IMR-90 (cell line): ENCODE results near the gene SH3BP5. TPM values are rescaled to one million over a fixed set of nuclear protein-coding genes. Genes with fewer than 3 reads are reported as not detected.

ENCODE experiments used
- ATAC-seq: fragments of 200-7000 bp; cut with Tn5 transposase; 2 replicates; pipeline ENCODE4 v1.9.1; 2020; ENCODE audit warnings: low read depth, mild to moderate bottlenecking, moderate library complexity
- BruUV-seq: library from RNA; stranded (reverse); fragments of 400-500 nt; replicated peaks from 2 replicates; lab custom pipeline; 2021; lab: Mats Ljungman, UMichigan
- CTCF ChIA-PET: fragments of 300-600 bp; formaldehyde crosslinking; extraction: SDS; loops from one replicate; lab custom pipeline; 2021; ENCODE audit warnings: antibody characterized with exemption; lab: Yijun Ruan, JAX
- POLR2A ChIA-PET: fragments of 300-600 bp; sonication (Branson Sonifier 250); formaldehyde crosslinking; loops from one replicate; lab custom pipeline; 2022; ENCODE audit warnings: antibody characterized with exemption; ENCODE audit not compliant: unreplicated experiment; lab: Charles Lee
- DNase-seq: peaks from one replicate; pipeline ENCODE4 v3.0.0; 2013
- H2AFZ ChIP-seq: replicated peaks from 2 replicates; pipeline ENCODE3; 2013; ENCODE audit warnings: low read length, mild to moderate bottlenecking; ENCODE audit not compliant: poor library complexity
- H2AK5ac ChIP-seq: 2 replicates; pipeline ENCODE4 v1.6.1; 2013; ENCODE audit warnings: low read depth, low read length, inconsistent platforms
- H2AK9ac ChIP-seq: replicated peaks from 2 replicates; pipeline ENCODE3; 2013; ENCODE audit warnings: mild to moderate bottlenecking, low read depth, low read length, moderate library complexity; ENCODE audit not compliant: poor library complexity
- H2BK120ac ChIP-seq: 2 replicates; pipeline ENCODE4 v1.6.1; 2013; ENCODE audit warnings: low read depth, low read length, inconsistent platforms
- H2BK15ac ChIP-seq: 3 replicates; pipeline ENCODE4 v1.6.1; 2013; ENCODE audit warnings: low read depth, low read length, inconsistent platforms
- H2BK20ac ChIP-seq: 2 replicates; pipeline ENCODE4 v1.6.1; 2013; ENCODE audit warnings: low read depth, mild to moderate bottlenecking, inconsistent platforms, low read length, moderate library complexity
- H2BK5ac ChIP-seq: 2 replicates; pipeline ENCODE4 v1.6.1; 2013; ENCODE audit warnings: mild to moderate bottlenecking, low read depth, low read length, inconsistent platforms; ENCODE audit not compliant: poor library complexity, severe bottlenecking
- H3K14ac ChIP-seq: replicated peaks from 2 replicates; pipeline ENCODE4 v1.6.1; 2013; ENCODE audit warnings: low read depth, low read length, inconsistent platforms
- H3K18ac ChIP-seq: 2 replicates; pipeline ENCODE4 v1.6.1; 2013; ENCODE audit warnings: low read depth, low read length, control low read depth
- H3K23ac ChIP-seq: 2 replicates; pipeline ENCODE4 v1.6.1; 2013; ENCODE audit warnings: low read depth, low read length, inconsistent platforms
- H3K27ac ChIP-seq: 2 replicates; pipeline ENCODE4 v1.5.1; 2013; ENCODE audit warnings: mild to moderate bottlenecking, control low read depth, low read length; ENCODE audit not compliant: insufficient read depth
- H3K27me3 ChIP-seq: 2 replicates; pipeline ENCODE4 v1.6.1; 2013; ENCODE audit warnings: low read length; ENCODE audit not compliant: control insufficient read depth, insufficient read depth
- H3K36me3 ChIP-seq: 2 replicates; pipeline ENCODE4 v1.6.1; 2013; ENCODE audit warnings: low read length, mixed read lengths; ENCODE audit not compliant: control insufficient read depth, insufficient read depth
- H3K4ac ChIP-seq: 2 replicates; pipeline ENCODE4 v1.6.1; 2013; ENCODE audit warnings: low read depth, low read length, inconsistent platforms
- H3K4me1 ChIP-seq: 2 replicates; pipeline ENCODE4 v1.6.1; 2013; ENCODE audit warnings: low read length, mixed read lengths; ENCODE audit not compliant: control insufficient read depth, insufficient read depth
- H3K4me2 ChIP-seq: 2 replicates; pipeline ENCODE4 v1.6.1; 2013; ENCODE audit warnings: low read depth, mild to moderate bottlenecking, control low read depth, low read length, moderate library complexity
- H3K4me3 ChIP-seq: 2 replicates; pipeline ENCODE4 v1.5.1; 2013; ENCODE audit warnings: low read depth, mild to moderate bottlenecking, control low read depth, low read length, moderate library complexity; ENCODE audit not compliant: insufficient read depth
- H3K56ac ChIP-seq: 2 replicates; pipeline ENCODE4 v1.6.1; 2013; ENCODE audit warnings: low read length, inconsistent platforms; ENCODE audit not compliant: insufficient read depth; ENCODE audit errors: extremely low read depth
- H3K79me1 ChIP-seq, 2 experiments: 2 replicates each; pipeline ENCODE4 v1.6.1; 2013; ENCODE audit warnings: low read length in 2 of 2, inconsistent platforms in 1 of 2, low read depth in 1 of 2
- H3K9ac ChIP-seq: 2 replicates; pipeline ENCODE4 v1.6.1; 2013; ENCODE audit warnings: low read depth, low read length, control low read depth
- H3K9me1 ChIP-seq: 2 replicates; pipeline ENCODE4 v1.6.1; 2013; ENCODE audit warnings: low read length, inconsistent platforms; ENCODE audit not compliant: insufficient read depth
- H3K9me3 ChIP-seq: 2 replicates; pipeline ENCODE4 v1.6.1; 2013; ENCODE audit warnings: low read length; ENCODE audit not compliant: control insufficient read depth, insufficient read depth
- H4K20me1 ChIP-seq: 2 replicates; pipeline ENCODE4 v1.6.1; 2013; ENCODE audit warnings: low read length, inconsistent platforms; ENCODE audit not compliant: insufficient read depth
- H4K5ac ChIP-seq: 2 replicates; pipeline ENCODE4 v1.6.1; 2013; ENCODE audit warnings: mild to moderate bottlenecking, low read depth, low read length, control low read depth
- H4K8ac ChIP-seq, 2 experiments: 2 replicates each; pipeline ENCODE4 v1.6.1; 2013; ENCODE audit warnings: low read depth in 2 of 2, low read length in 2 of 2, control low read depth in 1 of 2, inconsistent platforms in 1 of 2
- H4K91ac ChIP-seq: 2 replicates; pipeline ENCODE4 v1.6.1; 2013; ENCODE audit warnings: low read depth, low read length, inconsistent platforms; ENCODE audit not compliant: insufficient read depth
- BHLHE40 ChIP-seq: fragments of 150-350 bp; IDR thresholded peaks from 2 replicates; pipeline ENCODE4 v1.6.1; 2016; ENCODE audit warnings: mild to moderate bottlenecking, low read depth, low read length
- CEBPB ChIP-seq: IDR thresholded peaks from 2 replicates; pipeline ENCODE4 v1.6.1; 2012; ENCODE audit warnings: low read depth, low read length, improper control_type of control experiment
- CHD1 ChIP-seq: IDR thresholded peaks from 2 replicates; pipeline ENCODE4 v1.6.1; 2012; ENCODE audit warnings: low read depth, low read length, improper control_type of control experiment
- FOS ChIP-seq: fragments of 150-350 bp; IDR thresholded peaks from 2 replicates; pipeline ENCODE4 v1.6.1; 2016; ENCODE audit warnings: low read depth, low read length
- MAFK ChIP-seq: IDR thresholded peaks from 2 replicates; pipeline ENCODE4 v1.6.1; 2012; ENCODE audit warnings: low read depth, low read length, improper control_type of control experiment
- MAZ ChIP-seq: IDR thresholded peaks from 2 replicates; pipeline ENCODE4 v1.6.1; 2012; ENCODE audit warnings: low read depth, mild to moderate bottlenecking, low read length, improper control_type of control experiment, moderate library complexity, borderline replicate concordance
- MXI1 ChIP-seq: IDR thresholded peaks from 2 replicates; pipeline ENCODE4 v1.6.1; 2012; ENCODE audit warnings: low read depth, mild to moderate bottlenecking, low read length, moderate library complexity, borderline replicate concordance
- NFE2L2 ChIP-seq: fragments of 150-350 bp; IDR thresholded peaks from 2 replicates; pipeline ENCODE4 v1.6.1; 2016; ENCODE audit warnings: low read depth, mild to moderate bottlenecking, low read length
- POLR2A ChIP-seq: IDR thresholded peaks from 2 replicates; pipeline ENCODE4 v1.6.1; 2012; ENCODE audit warnings: mild to moderate bottlenecking, low read depth, low read length
- RAD21 ChIP-seq: IDR thresholded peaks from 2 replicates; pipeline ENCODE4 v1.6.1; 2012; ENCODE audit warnings: low read length, improper control_type of control experiment
- RFX5 ChIP-seq: IDR thresholded peaks from 2 replicates; pipeline ENCODE4 v1.8.0; 2012; ENCODE audit warnings: low read depth, mild to moderate bottlenecking, low read length, moderate library complexity
- SMC3 ChIP-seq: fragments of 150-350 bp; IDR thresholded peaks from 2 replicates; pipeline ENCODE4 v1.6.1; 2016; ENCODE audit warnings: low read depth, mild to moderate bottlenecking, antibody characterized with exemption, low read length, moderate library complexity
- WGBS, 2 experiments: methylation state at CpG; one replicate each; pipeline versions ENCODE4 v1.1.5 to v1.1.7; 2013; ENCODE audit warnings: missing lambda C conversion rate in 2 of 2; ENCODE audit not compliant: insufficient read length in 1 of 2; ENCODE audit errors: extremely low coverage in 2 of 2; 5-methylcytosine and 5-hydroxymethylcytosine counted together
- dilution Hi-C: fragments of 300-500 bp; cut with HindIII; formaldehyde crosslinking; loops from one replicate; pipeline ENCODE4 v1.14.3; 2018; ENCODE audit warnings: low sequenced_read_pairs; ENCODE audit not compliant: unreplicated experiment
- in situ Hi-C: fragments of 300-500 bp; cut with MboI; formaldehyde crosslinking; loops from 3 replicates; pipeline ENCODE4 v1.14.3; 2019; ENCODE audit warnings: low sequenced_read_pairs, inconsistent platforms, mixed read lengths
- intact Hi-C: fragments of 100-400 bp; cut with micrococcal nuclease; formaldehyde crosslinking; loops from 2 replicates; pipeline ENCODE4 v1.10.0; 2022
- polyA plus RNA-seq, 3 experiments: library from polyadenylated mRNA; depleted of rRNA; stranded (reverse); fragments of >200 nt; gene quantifications; 2 replicates each; pipeline ENCODE4 v1.2.3, GENCODE V29; 2012; ENCODE audit warnings: low replicate concordance in 1 of 3
- total RNA-seq: library from RNA; depleted of rRNA; stranded (reverse); fragments of >200 nt; gene quantifications from 2 replicates; pipeline ENCODE4 v1.2.3, GENCODE V29; 2012
- TF ChIP-seq, protein P1 (sequence below): conservative IDR thresholded peaks from 2 replicates; pipeline ENCODE4 v1.5.1; 2012; ENCODE audit warnings: mild to moderate bottlenecking, low read depth, low read length, improper control_type of control experiment
- TF ChIP-seq, protein P2 (sequence below): fragments of 150-350 bp; IDR thresholded peaks from 2 replicates; pipeline ENCODE4 v1.6.1; 2017; ENCODE audit warnings: mild to moderate bottlenecking, antibody characterized with exemption, low read length, low read depth
- TF ChIP-seq, protein P3 (sequence below): fragments of 150-350 bp; IDR thresholded peaks from 2 replicates; pipeline ENCODE4 v1.6.1; 2016; ENCODE audit warnings: low read depth, mild to moderate bottlenecking, low read length, moderate library complexity, borderline replicate concordance

Gene SH3BP5
- total and polyA plus RNA-seq, 2 of the 4 experiments (the other 2 are of a cell fraction), result 14.0 to 23.5 TPM

GRCh38 chr3:15268033-15268631 lies 64.3 kb downstream of the SH3BP5 start:
- Histone ChIP-seq H4K5ac (no peak overlapping the region), H2BK20ac (no peak overlapping the region), H4K8ac (no peak overlapping the region), H3K79me1 (peaks cover 0 to 5% of the 10 kb centered on the region in 2 experiments; a peak in 1 of 4 replicates), H2BK120ac (no peak overlapping the region), H3K36me3 (peaks cover 2% of the 10 kb centered on the region; the same call in 1 of the 2 replicates), H3K4me1 (peaks cover 13% of the 10 kb centered on the region), H3K27me3 (no peaks in the 10 kb centered on the region), H3K4ac (no peak overlapping the region), H3K23ac (no peak overlapping the region), H3K9me1 (peaks cover 11% of the 10 kb centered on the region), H3K9me3 (no peaks in the 10 kb centered on the region), H3K18ac (no peak overlapping the region), H3K14ac (no peak overlapping the region), H3K4me2 (no peak overlapping the region), H2BK15ac (0 out of 3 replicates have a peak overlapping the region, but pooled peaks have one; percentile 61), H3K4me3 (no peak overlapping the region), H2AK9ac (no peak overlapping the region), H2AFZ (peak overlapping the region; percentile 38), H2BK5ac (no peak overlapping the region), H3K9ac (no peak overlapping the region), H3K27ac (no peak overlapping the region), H3K56ac (no peak overlapping the region), H4K20me1 (no peaks in the 10 kb centered on the region), H4K91ac (no peak overlapping the region), H2AK5ac (no peak overlapping the region)
- peak; percentile 84 for ATAC-seq
- POLR2A ChIA-PET, result no interaction called here
- WGBS, 2 experiments, result 3% methylated on average over 8 of the region's 15 CpGs; no CpG with 5 or more reads in 1 of the 2 experiments
- CTCF ChIA-PET, result interaction anchor here (0.6 to 3.2 kb wide), 26 partner anchors 9 to 151 kb away, joined by 3 to 25 read pairs (median 4); partner anchors contain the start of gene SH3BP5
- intact Hi-C loops, result loop anchor here (1.0 kb wide), 4 partner anchors 64 to 289 kb away; partner anchors contain the start of gene SH3BP5
- peak; percentile 83 for DNase-seq
- in situ Hi-C loops, result loop anchor here (5.0 kb wide), 2 partner anchors 64 to 114 kb away; partner anchors contain the start of gene SH3BP5
- no TSS peak for BruUV-seq
- dilution Hi-C loops, result no loop called here
- TF ChIP-seq MXI1, result peak; percentile 27; the same call in 1 of the 2 replicates
- TF ChIP-seq FOS, result no peak
- TF ChIP-seq, protein P1, sequence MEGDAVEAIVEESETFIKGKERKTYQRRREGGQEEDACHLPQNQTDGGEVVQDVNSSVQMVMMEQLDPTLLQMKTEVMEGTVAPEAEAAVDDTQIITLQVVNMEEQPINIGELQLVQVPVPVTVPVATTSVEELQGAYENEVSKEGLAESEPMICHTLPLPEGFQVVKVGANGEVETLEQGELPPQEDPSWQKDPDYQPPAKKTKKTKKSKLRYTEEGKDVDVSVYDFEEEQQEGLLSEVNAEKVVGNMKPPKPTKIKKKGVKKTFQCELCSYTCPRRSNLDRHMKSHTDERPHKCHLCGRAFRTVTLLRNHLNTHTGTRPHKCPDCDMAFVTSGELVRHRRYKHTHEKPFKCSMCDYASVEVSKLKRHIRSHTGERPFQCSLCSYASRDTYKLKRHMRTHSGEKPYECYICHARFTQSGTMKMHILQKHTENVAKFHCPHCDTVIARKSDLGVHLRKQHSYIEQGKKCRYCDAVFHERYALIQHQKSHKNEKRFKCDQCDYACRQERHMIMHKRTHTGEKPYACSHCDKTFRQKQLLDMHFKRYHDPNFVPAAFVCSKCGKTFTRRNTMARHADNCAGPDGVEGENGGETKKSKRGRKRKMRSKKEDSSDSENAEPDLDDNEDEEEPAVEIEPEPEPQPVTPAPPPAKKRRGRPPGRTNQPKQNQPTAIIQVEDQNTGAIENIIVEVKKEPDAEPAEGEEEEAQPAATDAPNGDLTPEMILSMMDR, result peak; percentile 99
- TF ChIP-seq CHD1, result peak; percentile 67; the same call in 1 of the 2 replicates
- TF ChIP-seq, protein P2, sequence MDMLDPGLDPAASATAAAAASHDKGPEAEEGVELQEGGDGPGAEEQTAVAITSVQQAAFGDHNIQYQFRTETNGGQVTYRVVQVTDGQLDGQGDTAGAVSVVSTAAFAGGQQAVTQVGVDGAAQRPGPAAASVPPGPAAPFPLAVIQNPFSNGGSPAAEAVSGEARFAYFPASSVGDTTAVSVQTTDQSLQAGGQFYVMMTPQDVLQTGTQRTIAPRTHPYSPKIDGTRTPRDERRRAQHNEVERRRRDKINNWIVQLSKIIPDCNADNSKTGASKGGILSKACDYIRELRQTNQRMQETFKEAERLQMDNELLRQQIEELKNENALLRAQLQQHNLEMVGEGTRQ, result no peak
- TF ChIP-seq RAD21, result peak; percentile 99
- no peak for TF ChIP-seq NFE2L2
- TF ChIP-seq, protein P3, sequence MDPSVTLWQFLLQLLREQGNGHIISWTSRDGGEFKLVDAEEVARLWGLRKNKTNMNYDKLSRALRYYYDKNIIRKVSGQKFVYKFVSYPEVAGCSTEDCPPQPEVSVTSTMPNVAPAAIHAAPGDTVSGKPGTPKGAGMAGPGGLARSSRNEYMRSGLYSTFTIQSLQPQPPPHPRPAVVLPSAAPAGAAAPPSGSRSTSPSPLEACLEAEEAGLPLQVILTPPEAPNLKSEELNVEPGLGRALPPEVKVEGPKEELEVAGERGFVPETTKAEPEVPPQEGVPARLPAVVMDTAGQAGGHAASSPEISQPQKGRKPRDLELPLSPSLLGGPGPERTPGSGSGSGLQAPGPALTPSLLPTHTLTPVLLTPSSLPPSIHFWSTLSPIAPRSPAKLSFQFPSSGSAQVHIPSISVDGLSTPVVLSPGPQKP, result no peak
- no peak for TF ChIP-seq BHLHE40
- TF ChIP-seq RFX5, result no peak
- TF ChIP-seq MAZ, result no peak
- TF ChIP-seq SMC3, result peak; percentile 99
- TF ChIP-seq POLR2A, result peak; percentile 70
- no peak for TF ChIP-seq CEBPB
- TF ChIP-seq MAFK, result no peak
